Natural killer cell (primary cell): ENCODE measurements around the gene DUOXA1. TPM values are rescaled to one million over a fixed set of nuclear protein-coding genes. Genes with fewer than 3 reads are reported as not detected.

Experiments used
- ATAC-seq, 3 donors: fragments of 150-1000 bp in 2 of 3; fragments of 200-7000 bp in 1 of 3; cut with Tn5 transposase; 1 replicate in 1 of 3; 2 replicates in 2 of 3; pipeline ENCODE4 v1.10.0; 2021; ENCODE audit warnings: mild to moderate bottlenecking in 2 of 3, moderate library complexity in 2 of 3
- DNase-seq, 2 donors: peaks; one replicate each; pipeline versions ENCODE4 v3.0.0 to v3.0.0-alpha.2; 2013 to 2021; ENCODE audit warnings: mixed read lengths in 1 of 2
- H3K27ac ChIP-seq: one replicate; pipeline ENCODE4 v1.5.1; 2013; ENCODE audit warnings: mild to moderate bottlenecking, low read length
- H3K27me3 ChIP-seq: one replicate; pipeline ENCODE4 v1.6.1; 2013; ENCODE audit warnings: low read length; ENCODE audit not compliant: control insufficient read depth, insufficient read depth
- H3K36me3 ChIP-seq: one replicate; pipeline ENCODE4 v1.6.1; 2013; ENCODE audit warnings: low read length; ENCODE audit not compliant: control insufficient read depth, insufficient read depth
- H3K4me1 ChIP-seq: one replicate; pipeline ENCODE4 v1.6.1; 2013; ENCODE audit warnings: low read length; ENCODE audit not compliant: control insufficient read depth, insufficient read depth
- H3K4me3 ChIP-seq: one replicate; pipeline ENCODE4 v1.5.1; 2013; ENCODE audit warnings: low read length
- H3K9me3 ChIP-seq: one replicate; pipeline ENCODE4 v1.6.1; 2013; ENCODE audit warnings: low read length; ENCODE audit not compliant: control insufficient read depth, insufficient read depth
- H3K27ac Mint-ChIP-seq, 2 donors: one replicate each; pipeline ENCODE4 v1.8.0; 2022; ENCODE audit warnings: mild to moderate bottlenecking in 2 of 2, mixed read lengths in 2 of 2, moderate library complexity in 1 of 2
- H3K27me3 Mint-ChIP-seq, 2 donors: one replicate each; pipeline ENCODE4 v1.8.0; 2022; ENCODE audit warnings: low read depth in 2 of 2, mixed read lengths in 2 of 2
- H3K36me3 Mint-ChIP-seq: one replicate; pipeline ENCODE4 v1.8.0; 2022; ENCODE audit warnings: mixed read lengths
- H3K4me1 Mint-ChIP-seq, 2 donors: one replicate each; pipeline ENCODE4 v1.8.0; 2022; ENCODE audit warnings: mixed read lengths in 2 of 2
- H3K4me3 Mint-ChIP-seq: one replicate; pipeline ENCODE4 v1.8.0; 2022; ENCODE audit warnings: mild to moderate bottlenecking, moderate library complexity, mixed read lengths
- H3K9me3 Mint-ChIP-seq, 2 donors: one replicate each; pipeline ENCODE4 v1.8.0; 2022; ENCODE audit warnings: mixed read lengths in 2 of 2
- CTCF ChIP-seq: fragments of 200-600 bp; IDR thresholded peaks from one replicate; pipeline ENCODE4 v1.8.0; 2022; ENCODE audit warnings: antibody characterized with exemption
- WGBS: methylation state at CpG from one replicate; pipeline ENCODE4 v1.1.7; 2013; ENCODE audit warnings: missing lambda C conversion rate; ENCODE audit not compliant: insufficient coverage; 5-methylcytosine and 5-hydroxymethylcytosine counted together
- intact Hi-C: fragments of 100-400 bp; cut with micrococcal nuclease; formaldehyde crosslinking; loops from one replicate; pipeline ENCODE4 v1.14.2; 2022
- total RNA-seq, 4 donors: library from RNA; stranded (reverse); fragments of 120-200 nt in 1 of 4; gene quantifications; one replicate each; pipeline versions ENCODE4 v1.2.3 to v1.2.4, GENCODE V29; 2013 to 2022

The DUOXA1 gene
- total RNA-seq, 3 donors from 2014 or later (not counting 1 experiment from before 2014, with no cell fraction given), result 0.39 to 0.40 TPM; not detected in 1

DNA sequence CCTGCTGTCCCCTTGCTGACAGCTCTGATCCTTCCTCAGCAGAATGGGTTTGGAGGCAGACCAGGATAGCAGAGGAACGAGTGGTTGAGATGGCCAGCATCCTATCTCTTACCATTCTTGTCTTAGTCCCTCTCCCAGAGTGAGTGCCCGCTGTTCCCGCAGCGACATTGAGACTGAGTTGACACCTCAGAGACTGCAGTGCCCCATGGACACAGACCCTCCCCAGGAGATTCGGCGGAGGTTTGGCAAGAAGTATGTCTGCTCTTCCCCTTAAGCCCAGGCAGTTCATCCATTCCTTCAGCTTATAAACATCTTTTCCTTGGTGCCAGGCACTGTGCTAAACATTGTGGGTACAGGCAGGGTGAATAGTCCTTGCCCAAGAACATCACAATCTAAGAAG lies 21.3 kb upstream of the DUOXA1 start:
- Histone ChIP-seq H3K36me3 (peaks cover 3% of the 10 kb centered on the region), H3K27ac (no peak overlapping the region), H3K27me3 (no peaks in the 10 kb centered on the region), H3K4me1 (no peaks in the 10 kb centered on the region), H3K9me3 (no peaks in the 10 kb centered on the region), H3K4me3 (no peak overlapping the region)
- H3K4me3 Mint-ChIP-seq, result no peak overlapping the region
- TF ChIP-seq CTCF, result no peak
- H3K36me3 Mint-ChIP-seq, result no peaks in the 10 kb centered on the region
- no peak for DNase-seq
- WGBS, result 97% methylated on average over 6 of the region's 6 CpGs
- no peaks in the 10 kb centered on the region for H3K27me3 Mint-ChIP-seq
- intact Hi-C loops, result no loop called here
- H3K4me1 Mint-ChIP-seq, result peaks cover 0 to 16% of the 10 kb centered on the region in 2 donors
- no peaks in the 10 kb centered on the region for H3K9me3 Mint-ChIP-seq
- no peak for ATAC-seq
- H3K27ac Mint-ChIP-seq, result no peak overlapping the region

DNA sequence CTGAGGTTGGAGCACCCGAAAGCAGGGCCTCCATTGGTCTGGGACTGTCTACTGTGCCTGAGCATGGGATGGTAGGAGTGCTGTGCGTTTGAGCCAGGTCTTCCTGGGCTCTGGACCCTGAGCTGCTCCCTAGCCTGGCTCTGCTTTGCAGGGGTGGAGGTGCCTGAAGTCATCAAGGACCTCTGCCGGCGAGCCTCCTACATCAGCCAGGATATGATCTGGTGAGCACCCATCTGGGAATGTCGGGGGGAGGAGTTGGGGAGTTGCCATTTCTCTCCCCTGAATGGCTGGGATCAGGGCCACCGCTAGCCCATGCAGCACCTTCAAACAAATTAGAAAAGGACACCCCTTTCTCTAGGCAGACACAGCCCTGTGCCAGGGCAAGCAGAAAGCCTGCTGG lies 20.8 kb upstream of the DUOXA1 start:
- intact Hi-C loops, result no loop called here
- H3K27ac Mint-ChIP-seq, result no peak overlapping the region
- 95% methylated on average over 6 of the region's 6 CpGs for WGBS

DNA sequence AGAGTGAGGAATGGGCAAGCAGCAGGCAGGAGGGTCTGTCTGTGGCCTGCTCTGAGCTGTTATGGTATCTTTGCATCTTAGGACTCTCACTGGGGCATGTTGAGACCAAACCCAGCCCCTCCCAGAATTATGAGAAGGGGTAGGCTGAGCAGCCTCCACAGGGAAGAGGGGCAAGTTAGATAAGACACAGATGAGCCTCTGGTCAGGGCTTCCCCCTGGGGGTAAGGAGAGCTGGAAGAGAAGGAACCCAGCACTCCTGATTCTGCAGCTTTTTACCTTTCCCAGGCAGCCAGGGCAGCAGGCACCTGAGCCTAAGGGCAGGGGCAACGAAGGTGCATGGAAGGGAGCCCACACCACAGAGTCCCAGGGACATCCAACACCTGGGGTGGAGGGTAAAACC lies 19.4 kb upstream of the DUOXA1 start:
- no peaks in the 10 kb centered on the region for H3K27me3 ChIP-seq
- H3K27ac ChIP-seq, result no peak overlapping the region
- H3K4me1 ChIP-seq, result no peaks in the 10 kb centered on the region
- intact Hi-C loops, result no loop called here
- Mint-ChIP-seq H3K4me3 (no peak overlapping the region), H3K9me3 (no peaks in the 10 kb centered on the region), H3K27ac (no peak overlapping the region), H3K27me3 (no peaks in the 10 kb centered on the region), H3K36me3 (no peaks in the 10 kb centered on the region), H3K4me1 (peaks cover 0 to 10% of the 10 kb centered on the region in 2 donors)
- no peak overlapping the region for H3K4me3 ChIP-seq
- H3K36me3 ChIP-seq, result peaks cover 3% of the 10 kb centered on the region
- TF ChIP-seq CTCF, result no peak
- DNase-seq (no peak), ATAC-seq (no peak)
- H3K9me3 ChIP-seq, result no peaks in the 10 kb centered on the region
- WGBS, result 86% methylated on average over 1 of the region's 1 CpG

More for the DNA sequence above, 20.8 kb upstream of the DUOXA1 start:
- peaks cover 3% of the 10 kb centered on the region for H3K36me3 ChIP-seq
- no peaks in the 10 kb centered on the region for H3K4me1 ChIP-seq
- ATAC-seq, result no peak
- Mint-ChIP-seq H3K36me3 (no peaks in the 10 kb centered on the region), H3K4me1 (peaks cover 0 to 10% of the 10 kb centered on the region in 2 donors), H3K27me3 (no peaks in the 10 kb centered on the region), H3K9me3 (no peaks in the 10 kb centered on the region), H3K4me3 (no peak overlapping the region)
- no peak overlapping the region for H3K27ac ChIP-seq
- H3K9me3 ChIP-seq, result no peaks in the 10 kb centered on the region
- no peak overlapping the region for H3K4me3 ChIP-seq
- no peak for TF ChIP-seq CTCF
- no peak for DNase-seq
- H3K27me3 ChIP-seq, result no peaks in the 10 kb centered on the region
